Forelimb muscle (tissue), 1 donor: ENCODE measurements around the gene CCP110. TPM values are rescaled to one million over a fixed set of nuclear protein-coding genes. Genes with fewer than 3 reads are reported as not detected.

Source experiments
- DNase-seq: peaks from one replicate; pipeline ENCODE4 v3.0.0-alpha.2; 2013; ENCODE audit warnings: low read depth
- polyA plus RNA-seq: library from polyadenylated mRNA; unstranded; fragments of 120-200 nt; gene quantifications from one replicate; pipeline ENCODE4 v1.2.1, GENCODE V29; 2013; ENCODE audit not compliant: insufficient read length

Gene CCP110, protein sequence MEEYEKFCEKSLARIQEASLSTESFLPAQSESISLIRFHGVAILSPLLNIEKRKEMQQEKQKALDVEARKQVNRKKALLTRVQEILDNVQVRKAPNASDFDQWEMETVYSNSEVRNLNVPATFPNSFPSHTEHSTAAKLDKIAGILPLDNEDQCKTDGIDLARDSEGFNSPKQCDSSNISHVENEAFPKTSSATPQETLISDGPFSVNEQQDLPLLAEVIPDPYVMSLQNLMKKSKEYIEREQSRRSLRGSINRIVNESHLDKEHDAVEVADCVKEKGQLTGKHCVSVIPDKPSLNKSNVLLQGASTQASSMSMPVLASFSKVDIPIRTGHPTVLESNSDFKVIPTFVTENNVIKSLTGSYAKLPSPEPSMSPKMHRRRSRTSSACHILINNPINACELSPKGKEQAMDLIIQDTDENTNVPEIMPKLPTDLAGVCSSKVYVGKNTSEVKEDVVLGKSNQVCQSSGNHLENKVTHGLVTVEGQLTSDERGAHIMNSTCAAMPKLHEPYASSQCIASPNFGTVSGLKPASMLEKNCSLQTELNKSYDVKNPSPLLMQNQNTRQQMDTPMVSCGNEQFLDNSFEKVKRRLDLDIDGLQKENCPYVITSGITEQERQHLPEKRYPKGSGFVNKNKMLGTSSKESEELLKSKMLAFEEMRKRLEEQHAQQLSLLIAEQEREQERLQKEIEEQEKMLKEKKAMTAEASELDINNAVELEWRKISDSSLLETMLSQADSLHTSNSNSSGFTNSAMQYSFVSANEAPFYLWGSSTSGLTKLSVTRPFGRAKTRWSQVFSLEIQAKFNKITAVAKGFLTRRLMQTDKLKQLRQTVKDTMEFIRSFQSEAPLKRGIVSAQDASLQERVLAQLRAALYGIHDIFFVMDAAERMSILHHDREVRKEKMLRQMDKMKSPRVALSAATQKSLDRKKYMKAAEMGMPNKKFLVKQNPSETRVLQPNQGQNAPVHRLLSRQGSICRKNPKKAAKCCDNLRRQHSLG
- 15.0 TPM for polyA plus RNA-seq

- peak; percentile 80 for DNase-seq
These were observed at the start of gene CCP110 for GRCh38 chr16:19523559-19524355. TSS of gene CCP110 (plus strand) at chr16:19523942. CDS start at chr16:19527882, 3,940 bp downstream.

GRCh38 chr16:19474617-19475016, 49.1 kb upstream of the CCP110 start:
- no peak for DNase-seq

DNA sequence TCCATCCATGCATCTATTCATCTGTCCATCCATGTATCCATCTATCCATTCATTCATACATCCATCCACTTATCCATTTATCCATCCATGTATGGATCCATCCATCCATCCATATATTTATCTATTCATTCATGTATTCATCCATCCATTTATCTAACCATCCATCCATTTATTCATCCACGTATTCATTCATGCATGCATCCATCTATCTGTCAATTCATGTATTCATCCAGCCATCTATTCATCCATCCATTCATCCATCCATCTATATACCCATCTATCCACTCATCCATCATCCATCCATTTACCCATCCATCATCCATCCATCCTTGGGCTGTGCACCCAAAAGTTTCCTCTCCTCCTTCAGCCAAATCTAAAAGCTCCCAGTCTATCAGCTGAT, 45.2 kb upstream of the CCP110 start:
- no peak for DNase-seq

- no peak for DNase-seq
These were observed 44.4 kb upstream of the CCP110 start for GRCh38 chr16:19479302-19479721.

- no peak for DNase-seq
These were observed 42.4 kb upstream of the CCP110 start for GRCh38 chr16:19481296-19481695.

GRCh38 chr16:19481769-19482168, 42.0 kb upstream of the CCP110 start:
- DNase-seq, result no peak

DNA sequence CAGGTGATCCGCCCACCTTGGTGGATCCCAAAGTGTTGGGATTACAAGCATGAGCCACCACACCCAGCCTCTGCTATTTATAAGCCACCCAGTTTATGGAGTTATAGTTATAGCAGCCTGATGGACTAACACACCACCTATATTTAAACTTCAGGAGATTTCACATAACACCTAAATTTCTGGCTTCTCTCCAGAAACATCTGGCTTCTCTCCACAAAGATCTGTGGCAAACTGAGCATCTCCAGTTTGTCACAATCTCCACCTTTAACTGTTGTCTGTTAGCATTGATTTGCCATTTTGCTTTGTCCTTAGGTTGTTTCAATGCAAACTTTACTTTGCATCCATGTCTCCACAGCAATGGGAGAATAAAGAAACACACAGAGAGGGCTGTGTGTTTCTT, 41.5 kb upstream of the CCP110 start:
- DNase-seq, result no peak

GRCh38 chr16:19484096-19484495, 39.6 kb upstream of the CCP110 start:
- no peak for DNase-seq

DNA sequence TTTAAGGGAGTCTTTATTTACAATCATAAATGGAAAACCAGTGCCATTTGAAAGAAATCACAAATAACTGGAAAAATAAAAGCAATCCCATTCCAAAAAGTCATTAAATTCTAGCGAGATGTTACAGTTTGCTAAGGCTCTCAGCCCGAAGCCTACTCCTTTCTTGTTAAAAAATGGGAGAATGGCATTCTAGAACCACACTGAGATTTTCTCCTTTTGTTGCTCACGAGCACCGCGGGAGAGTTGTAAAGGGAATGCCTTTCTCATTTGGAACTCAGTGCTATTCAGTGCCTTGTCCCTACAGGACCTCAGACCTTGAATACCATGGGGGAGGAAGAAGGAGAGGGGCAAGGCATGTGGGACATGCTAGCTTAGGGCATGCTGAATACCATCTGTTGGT, 38.1 kb upstream of the CCP110 start:
- no peak for DNase-seq

DNA sequence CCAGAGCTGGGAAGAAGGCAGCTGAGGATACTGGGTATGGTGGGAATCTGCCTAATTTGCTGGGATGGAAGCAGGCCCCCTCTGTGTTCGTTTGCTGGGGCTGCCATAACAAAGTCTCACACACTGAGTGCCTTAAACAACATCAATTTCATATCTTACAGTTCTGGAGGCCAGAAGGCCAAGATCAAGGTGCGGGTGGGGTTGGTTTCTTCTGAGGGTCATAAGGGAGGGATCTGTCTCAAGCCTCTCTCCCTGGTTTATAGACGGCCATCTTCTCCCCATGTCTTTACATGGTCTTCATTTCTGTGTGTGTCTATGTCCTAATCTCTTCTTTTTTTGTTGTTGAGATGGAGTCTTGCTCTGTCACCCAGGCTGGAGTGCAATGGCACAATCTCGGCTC, 37.7 kb upstream of the CCP110 start:
- no peak for DNase-seq

DNA sequence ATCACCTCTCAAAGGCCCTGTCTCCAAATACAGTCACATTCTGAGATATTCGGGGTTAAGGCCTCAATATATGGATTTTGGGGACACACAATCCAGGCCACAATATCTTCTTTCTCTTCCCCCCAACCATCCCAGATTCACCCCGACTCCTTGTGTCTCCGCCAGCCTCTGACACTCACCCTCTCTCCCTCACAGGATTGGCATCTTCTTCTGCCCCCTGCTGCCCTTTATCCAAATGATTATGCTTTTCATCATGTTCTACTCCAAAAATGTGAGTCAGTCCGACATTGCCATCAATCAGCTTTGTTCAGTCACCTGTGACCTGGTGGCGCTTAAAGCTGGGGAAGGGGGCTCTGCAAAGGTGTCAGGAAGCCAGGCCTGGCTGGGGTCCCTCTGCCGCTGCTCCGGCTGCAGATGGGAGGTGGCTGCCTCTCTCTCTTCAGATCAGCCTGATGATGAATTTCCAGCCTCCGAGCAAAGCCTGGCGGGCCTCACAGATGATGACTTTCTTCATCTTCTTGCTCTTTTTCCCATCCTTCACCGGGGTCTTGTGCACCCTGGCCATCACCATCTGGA, 36.9 kb upstream of the CCP110 start:
- DNase-seq, result no peak

- no peak for DNase-seq
These were observed 35.5 kb upstream of the CCP110 start for GRCh38 chr16:19488213-19488640.

DNA sequence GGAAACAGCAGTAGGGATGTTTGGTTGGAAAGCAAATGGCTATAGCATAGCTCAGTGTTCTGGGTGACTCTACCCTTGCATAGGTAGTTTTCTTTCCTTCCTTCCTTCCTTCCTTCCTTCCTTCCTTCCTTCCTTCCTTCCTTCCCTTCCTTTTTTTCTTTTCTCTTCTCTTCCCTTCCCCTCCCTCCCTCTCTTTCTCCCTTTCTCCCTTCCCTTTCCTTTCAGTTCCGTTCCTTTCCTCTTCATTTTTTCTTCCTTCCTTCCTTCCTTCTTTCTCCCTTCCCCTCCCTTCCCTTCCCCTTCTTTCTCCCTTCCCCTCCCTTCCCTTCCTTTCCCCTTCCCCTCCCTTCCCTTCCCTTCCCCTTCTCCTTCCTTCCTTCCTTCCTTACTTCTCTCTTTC, 33.1 kb upstream of the CCP110 start:
- DNase-seq, result no peak

GRCh38 chr16:19497176-19497575, 26.6 kb upstream of the CCP110 start:
- no peak for DNase-seq

- no peak for DNase-seq
These were observed 24.7 kb upstream of the CCP110 start for GRCh38 chr16:19499006-19499405.

- DNase-seq, result no peak
These were observed 24.3 kb upstream of the CCP110 start for GRCh38 chr16:19499481-19499880.

GRCh38 chr16:19502395-19503131, 21.2 kb upstream of the CCP110 start:
- no peak for DNase-seq

GRCh38 chr16:19503461-19504075, 20.2 kb upstream of the CCP110 start:
- DNase-seq, result no peak

DNA sequence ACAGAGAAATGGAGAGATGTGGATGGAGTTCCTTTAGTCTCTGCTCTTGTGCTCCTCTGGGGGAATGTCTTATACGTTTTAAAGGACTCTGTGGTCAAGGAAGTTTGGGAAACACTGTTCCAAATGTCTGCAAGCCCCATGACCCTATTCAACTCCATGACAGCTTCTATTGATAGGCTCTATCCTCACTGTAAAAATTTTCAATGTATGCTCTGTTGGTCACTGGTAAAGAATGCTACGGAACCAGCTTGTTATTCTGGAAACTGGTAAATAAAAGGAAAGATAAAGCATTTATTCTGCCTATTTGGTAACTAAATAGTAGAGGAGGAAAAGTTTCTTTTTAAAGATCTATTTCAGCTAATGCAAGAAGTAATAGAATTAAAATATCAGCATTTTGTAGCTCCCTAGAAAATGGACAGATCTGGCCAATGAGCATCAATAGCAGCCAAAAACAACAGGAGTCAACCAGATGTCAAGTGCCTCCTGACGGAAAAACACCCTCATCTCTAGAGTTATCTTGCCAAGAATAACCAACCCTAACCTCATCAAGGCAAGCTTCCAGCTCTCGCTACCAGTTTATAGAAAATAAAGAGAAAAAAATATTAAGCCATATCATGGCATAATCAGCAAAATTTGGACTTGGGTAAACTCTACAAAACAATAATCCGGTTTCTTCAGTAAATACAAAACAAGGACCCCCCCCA, 18.0 kb upstream of the CCP110 start:
- DNase-seq, result no peak
